Measurements from ENCODE around the gene SPINK2. TPM values are rescaled to one million over a fixed set of nuclear protein-coding genes. Genes with fewer than 3 reads are reported as not detected.
A peak's percentile ranks its signal among the peaks of the same experiment; 100 is the strongest.

The SPINK2 gene
- total RNA-seq, 1 donor from 2014 or later, result not detected

DNA sequence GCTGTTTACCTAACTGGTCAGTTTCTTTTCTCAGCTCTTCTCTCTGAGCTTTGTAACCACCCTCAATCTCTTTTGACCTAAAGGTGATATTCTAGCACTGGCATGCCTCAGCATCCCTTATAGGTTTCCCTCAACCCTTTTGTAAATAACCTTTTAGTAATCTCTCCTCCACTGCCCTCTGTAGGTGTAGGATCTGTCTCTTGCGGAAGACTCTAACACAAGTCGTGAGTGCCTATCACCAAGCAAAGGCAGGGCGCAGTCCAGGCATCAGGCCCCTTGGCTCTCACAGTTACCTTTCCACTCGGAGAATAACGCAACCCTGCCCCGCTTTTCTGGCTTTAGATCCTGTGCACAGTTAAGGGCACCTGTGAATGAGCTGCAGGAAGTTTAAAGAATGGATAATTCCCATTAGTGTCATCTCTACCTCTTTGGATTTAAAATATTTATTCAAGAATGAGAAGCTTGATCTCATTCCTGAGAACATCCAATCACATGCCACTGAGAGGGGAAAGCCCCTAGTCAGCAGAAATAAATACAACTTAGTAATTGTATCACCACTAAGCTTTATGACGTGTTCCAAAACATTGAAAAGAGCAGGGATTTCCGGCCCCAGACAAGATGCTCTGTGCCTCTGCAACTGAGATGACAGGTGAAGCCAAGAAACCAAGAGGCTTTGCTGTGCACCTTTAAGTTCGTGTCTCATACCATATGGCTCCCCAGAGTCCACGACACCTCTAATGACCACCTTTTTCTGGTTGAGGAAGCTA lies 58.8 kb downstream of the SPINK2 start:
- H3K36me3 ChIP-seq, result no peaks in the 10 kb centered on the region
- TF ChIP-seq EZH2 (IDR thresholded peaks at IDR 0.05) (no peak), CTCF (IDR thresholded peaks at IDR 0.05) (no peak), EZH2phosphoT487 (IDR thresholded peaks at IDR 0.05) (no peak)
- no peak overlapping the region for H3K27ac ChIP-seq
- Mint-ChIP-seq H3K27me3 (ENCODE audit: insufficient read depth, low read depth) (no peaks in the 10 kb centered on the region), H3K27ac (no peak overlapping the region), H3K9me3 (no peaks in the 10 kb centered on the region), H3K4me1 (peaks cover 11% of the 10 kb centered on the region), H3K4me3 (no peak overlapping the region), H3K36me3 (no peaks in the 10 kb centered on the region)
- H3K4me2 ChIP-seq, result no peak overlapping the region
- H3K27me3 ChIP-seq, result no peaks in the 10 kb centered on the region
- H2AFZ ChIP-seq (replicated peaks), result no peak overlapping the region
- peaks cover 7% of the 10 kb centered on the region for H3K4me1 ChIP-seq
- no peak overlapping the region for H3K4me3 ChIP-seq
- DNase-seq (ENCODE audit: low spot score), result peak; percentile 15
- no peaks in the 10 kb centered on the region for H4K20me1 ChIP-seq (ENCODE audit: low read depth)
- no peaks in the 10 kb centered on the region for H3K79me2 ChIP-seq (ENCODE audit: low read depth)
- H3K9me3 ChIP-seq (ENCODE audit: low read depth), result no peaks in the 10 kb centered on the region
- H3K9ac ChIP-seq, result no peak overlapping the region
- H3F3A ChIP-seq (ENCODE audit: low read depth), result peaks cover 3% of the 10 kb centered on the region

- Mint-ChIP-seq H3K4me1 (peaks cover 13% of the 10 kb centered on the region), H3K4me3 (no peak overlapping the region), H3K36me3 (no peaks in the 10 kb centered on the region), H3K9me3 (no peaks in the 10 kb centered on the region), H3K27me3 (ENCODE audit: insufficient read depth, low read depth) (no peaks in the 10 kb centered on the region), H3K27ac (no peak overlapping the region)
- no peaks in the 10 kb centered on the region for H3K36me3 ChIP-seq
- no peaks in the 10 kb centered on the region for H4K20me1 ChIP-seq (ENCODE audit: low read depth)
- H3K4me3 ChIP-seq, result no peak overlapping the region
- peaks cover 3% of the 10 kb centered on the region for H3F3A ChIP-seq (ENCODE audit: low read depth)
- peaks cover 7% of the 10 kb centered on the region for H3K4me1 ChIP-seq
- no peaks in the 10 kb centered on the region for H3K27me3 ChIP-seq
- no peak overlapping the region for H2AFZ ChIP-seq (replicated peaks)
- H3K9me3 ChIP-seq (ENCODE audit: low read depth), result no peaks in the 10 kb centered on the region
- no peak for TF ChIP-seq EZH2phosphoT487 (IDR thresholded peaks at IDR 0.05)
- no peak for TF ChIP-seq CTCF (IDR thresholded peaks at IDR 0.05)
- H3K79me2 ChIP-seq (ENCODE audit: low read depth), result no peaks in the 10 kb centered on the region
- no peak for DNase-seq (ENCODE audit: low spot score)
- no peak overlapping the region for H3K27ac ChIP-seq
- no peak overlapping the region for H3K4me2 ChIP-seq
- H3K9ac ChIP-seq, result no peak overlapping the region
Observed at GRCh38 chr4:56760183-56760582, 61.3 kb downstream of the SPINK2 start.

Small RNAs within 50 kb of the gene (small RNA-seq; reads per million reads assigned to genes)
- not detected for gene RF00017
- not detected for gene RF00019
- gene RN7SL357P, result not detected
- gene RN7SL492P, result not detected

Other genes starting within 250 kb of the SPINK2 start
- gene HOPX, start 140.4 kb downstream of the SPINK2 start, total RNA-seq (ENCODE audit: low replicate concordance), result 2.6 and 2.8 TPM in 2 replicates
- gene REST, start 86.2 kb upstream of the SPINK2 start, total RNA-seq (ENCODE audit: low replicate concordance), result 72.0 and 87.3 TPM in 2 replicates
- gene NOA1, start 155.9 kb upstream of the SPINK2 start, total RNA-seq (ENCODE audit: low replicate concordance), result 20.4 and 24.9 TPM in 2 replicates
- 150 and 290 TPM in 2 replicates for gene POLR2B, start 157.2 kb upstream of the SPINK2 start, total RNA-seq (ENCODE audit: low replicate concordance)